Body of pancreas (tissue), 4 donors: ENCODE results near the gene KAT2A.

ENCODE experiments used
- CTCF ChIP-seq, 7 experiments: fragments of 450-650 bp in 4 of 7; fragments of 200-600 bp in 3 of 7; sonication (generic) in 3 of 7; IDR thresholded peaks; one replicate each; pipeline ENCODE4 v1.5.1; 2016 to 2019; ENCODE audit warnings: antibody characterized with exemption in 7 of 7
- POLR2A ChIP-seq, 3 donors: fragments of 450-650 bp; IDR thresholded peaks; one replicate each; pipeline ENCODE4 v1.6.1; 2016; ENCODE audit warnings: antibody characterized with exemption in 3 of 3, mild to moderate bottlenecking in 2 of 3

GRCh38 chr17:42114118-42114517 lies 7.0 kb downstream of the KAT2A start:
- TF ChIP-seq POLR2A (IDR thresholded peaks at IDR 0.05) (no peak), CTCF (IDR thresholded peaks at IDR 0.05) (no peak)
